Muscle of leg (tissue), 11 donors: ENCODE measurements around the gene CEACAM4. TPM values are rescaled to one million over a fixed set of nuclear protein-coding genes. Genes with fewer than 3 reads are reported as not detected.

Experiments
- DNase-seq: peaks from one replicate; pipeline ENCODE4 v3.0.0; 2013
- H3K27ac ChIP-seq: one replicate; pipeline ENCODE4 v1.5.1; 2013; ENCODE audit warnings: mild to moderate bottlenecking, low read length, control low read depth
- H3K27me3 ChIP-seq: one replicate; pipeline ENCODE4 v1.6.1; 2013; ENCODE audit warnings: low read length; ENCODE audit not compliant: control insufficient read depth, insufficient read depth
- H3K36me3 ChIP-seq: one replicate; pipeline ENCODE4 v1.6.1; 2013; ENCODE audit warnings: low read length; ENCODE audit not compliant: control insufficient read depth, insufficient read depth
- H3K4me1 ChIP-seq: one replicate; pipeline ENCODE4 v1.6.1; 2013; ENCODE audit warnings: low read length; ENCODE audit not compliant: control insufficient read depth, insufficient read depth
- H3K4me3 ChIP-seq: one replicate; pipeline ENCODE4 v1.5.1; 2013; ENCODE audit warnings: low read length, control low read depth
- H3K9me3 ChIP-seq: replicated peaks from 2 replicates; pipeline ENCODE4 v1.6.1; 2013; ENCODE audit warnings: low read depth, low read length; ENCODE audit not compliant: control insufficient read depth
- WGBS: methylation state at CpG from one replicate; pipeline ENCODE4 v1.1.5; 2013; ENCODE audit warnings: missing lambda C conversion rate; ENCODE audit not compliant: insufficient coverage; 5-methylcytosine and 5-hydroxymethylcytosine counted together
- polyA plus RNA-seq, 8 donors: library from polyadenylated mRNA; unstranded; fragments of 120-200 nt; gene quantifications; one replicate each; pipeline versions ENCODE4 v1.2.1 to v1.2.3, GENCODE V29; 2013; ENCODE audit warnings: inconsistent platforms in 1 of 8, low replicate concordance in 1 of 8; ENCODE audit not compliant: insufficient read length in 8 of 8, insufficient read depth in 1 of 8
- total RNA-seq: library from RNA; stranded (reverse); fragments of 120-200 nt; gene quantifications from one replicate; pipeline ENCODE4 v1.2.4, GENCODE V29; 2013

Gene CEACAM4
- total and polyA plus RNA-seq, 9 donors: 0.10 to 0.35 (median 0.25) TPM; not detected in 3

GRCh38 chr19:41570639-41571112 lies 56.2 kb downstream of the CEACAM4 start:
- WGBS: 1% methylated on average over 5 of the region's 7 CpGs
- Histone ChIP-seq H3K27ac (no peak overlapping the region), H3K4me1 (peaks cover 9% of the 10 kb centered on the region), H3K9me3 (peaks cover 2% of the 10 kb centered on the region), H3K36me3 (no peaks in the 10 kb centered on the region), H3K27me3 (peaks cover 4% of the 10 kb centered on the region), H3K4me3 (no peak overlapping the region)
- DNase-seq: peak; percentile 79

DNA sequence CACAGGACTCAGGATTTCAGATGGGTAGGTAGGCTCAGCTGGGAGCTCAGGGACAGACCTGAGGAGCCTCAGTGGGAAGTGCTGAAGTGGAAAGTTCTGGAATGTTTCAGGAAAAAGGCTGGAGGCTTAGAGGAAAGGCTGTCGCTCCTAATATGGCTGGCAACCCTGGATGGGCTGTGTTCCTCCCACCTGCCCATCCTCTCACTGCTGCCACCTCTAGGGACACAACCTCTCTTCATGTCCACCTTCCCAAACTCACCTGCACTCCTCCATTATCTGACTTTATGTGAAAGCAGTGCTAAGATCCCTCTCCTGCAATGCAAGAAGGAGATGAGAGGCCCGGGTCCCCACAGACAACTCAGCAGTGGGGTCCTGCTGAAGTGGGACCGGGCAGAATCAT lies 56.7 kb downstream of the CEACAM4 start:
- H3K27me3 ChIP-seq: peaks cover 7% of the 10 kb centered on the region

DNA sequence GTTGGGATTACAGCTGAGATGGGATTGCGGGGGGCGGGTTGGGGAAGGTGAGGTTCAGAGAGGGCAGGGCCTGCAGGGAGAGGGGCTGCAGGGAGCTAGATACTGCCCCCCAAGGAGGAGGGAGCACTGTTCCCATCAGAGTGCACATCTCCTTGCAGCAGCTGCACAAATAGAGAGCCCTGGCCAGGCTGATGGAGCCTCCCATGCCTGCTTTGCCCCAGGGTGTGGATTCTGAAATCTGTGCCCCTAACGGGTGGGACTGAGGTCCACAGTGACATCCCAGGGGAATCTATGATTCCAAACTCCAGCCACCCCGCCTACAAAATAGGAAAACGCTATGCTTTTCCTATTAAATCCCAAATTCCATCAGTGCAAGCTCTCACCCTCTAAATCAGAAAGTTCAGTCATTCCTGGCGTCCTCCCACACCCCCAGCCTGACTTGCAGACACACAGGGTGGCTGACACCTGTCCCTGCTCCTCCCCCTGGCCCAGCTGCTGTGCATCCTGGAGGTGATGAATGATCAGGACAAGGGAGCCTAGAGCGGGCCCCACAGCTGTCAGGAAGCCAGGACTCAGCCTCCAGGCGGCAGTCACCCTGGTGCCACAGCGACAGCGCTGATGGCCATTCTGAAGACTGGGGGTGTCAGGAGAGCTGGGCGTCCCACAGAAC lies 57.3 kb downstream of the CEACAM4 start:
- WGBS: 40% methylated on average over 9 of the region's 11 CpGs
- no peak overlapping the region for H3K4me3 ChIP-seq
- peak; percentile 48 for DNase-seq
- H3K4me1 ChIP-seq: peaks cover 12% of the 10 kb centered on the region
- peaks cover 2% of the 10 kb centered on the region for H3K9me3 ChIP-seq
- peaks cover 13% of the 10 kb centered on the region for H3K27me3 ChIP-seq
- no peaks in the 10 kb centered on the region for H3K36me3 ChIP-seq
- H3K27ac ChIP-seq: no peak overlapping the region

More for the DNA sequence above, 56.7 kb downstream of the CEACAM4 start:
- Histone ChIP-seq H3K27ac (no peak overlapping the region), H3K4me3 (no peak overlapping the region), H3K4me1 (peaks cover 9% of the 10 kb centered on the region), H3K9me3 (peaks cover 2% of the 10 kb centered on the region), H3K36me3 (no peaks in the 10 kb centered on the region)
- no peak for DNase-seq
- 14% methylated on average over 1 of the region's 3 CpGs for WGBS

Other genes starting within 250 kb of the CEACAM4 start
- gene EXOSC5, start 229.7 kb downstream of the CEACAM4 start, total RNA-seq: 8.7 TPM
- gene EXOSC5, start 229.7 kb downstream of the CEACAM4 start, polyA plus RNA-seq: 10 to 100 TPM; 15.4 to 24.6 (median 18.6) TPM
- gene BCKDHA, start 229.3 kb downstream of the CEACAM4 start, total RNA-seq: 19.8 TPM
- gene BCKDHA, start 229.3 kb downstream of the CEACAM4 start, polyA plus RNA-seq: 10 to 100 TPM; 27.3 to 41.2 (median 33.6) TPM
- 0.93 TPM for gene B3GNT8, start 199.7 kb downstream of the CEACAM4 start, total RNA-seq
- 1 to 10 TPM in 7 of 8 donors, under 1 TPM in 1; 0.68 to 7.4 (median 1.7) TPM for gene B3GNT8, start 199.7 kb downstream of the CEACAM4 start, polyA plus RNA-seq
- gene DMAC2, start 187.2 kb downstream of the CEACAM4 start, total RNA-seq: 30.3 TPM
- gene DMAC2, start 187.2 kb downstream of the CEACAM4 start, polyA plus RNA-seq: 10 to 100 TPM; 38.7 to 58.0 (median 45.1) TPM
- not detected for gene ERICH4, start 183.9 kb downstream of the CEACAM4 start, total RNA-seq
- 1 to 10 TPM in 1 of 8 donors, under 1 TPM in 3, not detected in 4; 0.12 to 3.7 (median 0.36) TPM for gene ERICH4, start 183.9 kb downstream of the CEACAM4 start, polyA plus RNA-seq
- 1.5 TPM for gene CEACAM21, start 50.9 kb downstream of the CEACAM4 start, total RNA-seq
- gene CEACAM21, start 50.9 kb downstream of the CEACAM4 start, polyA plus RNA-seq: 1 to 10 TPM; 1.4 to 4.1 (median 1.9) TPM
- not detected for gene CEACAM7, start 61.2 kb upstream of the CEACAM4 start, total RNA-seq
- gene CEACAM7, start 61.2 kb upstream of the CEACAM4 start, polyA plus RNA-seq: under 1 TPM in 1 of 8 donors, not detected in 7; 0.12 TPM
- gene CEACAM5, start 81.6 kb upstream of the CEACAM4 start, total RNA-seq: not detected
- 1 to 10 TPM in 1 of 8 donors, under 1 TPM in 3, not detected in 4; 0.05 to 2.0 (median 0.44) TPM for gene CEACAM5, start 81.6 kb upstream of the CEACAM4 start, polyA plus RNA-seq
- gene CEACAM6, start 128.5 kb upstream of the CEACAM4 start, total RNA-seq: 0.04 TPM
- gene CEACAM6, start 128.5 kb upstream of the CEACAM4 start, polyA plus RNA-seq: under 1 TPM; 0.20 to 0.70 (median 0.39) TPM
- 0.09 TPM for gene CEACAM3, start 169.5 kb upstream of the CEACAM4 start, total RNA-seq
- gene CEACAM3, start 169.5 kb upstream of the CEACAM4 start, polyA plus RNA-seq: under 1 TPM in 4 of 8 donors, not detected in 4; 0.12 to 0.34 (median 0.24) TPM
- not detected for gene LYPD4, start 217.6 kb upstream of the CEACAM4 start, total RNA-seq
- not detected for gene LYPD4, start 217.6 kb upstream of the CEACAM4 start, polyA plus RNA-seq
- not detected for gene DMRTC2, start 218.0 kb upstream of the CEACAM4 start, total RNA-seq
- not detected for gene DMRTC2, start 218.0 kb upstream of the CEACAM4 start, polyA plus RNA-seq
- gene RPS19, start 233.2 kb upstream of the CEACAM4 start, total RNA-seq: 4,411 TPM
- 1,000 to 10,000 TPM; 2,442 to 2,898 (median 2,547) TPM for gene RPS19, start 233.2 kb upstream of the CEACAM4 start, polyA plus RNA-seq